ENCODE results near the gene ZNRD2.
A peak's percentile ranks its signal among the peaks of the same experiment; 100 is the strongest.

The ZNRD2 gene

DNA sequence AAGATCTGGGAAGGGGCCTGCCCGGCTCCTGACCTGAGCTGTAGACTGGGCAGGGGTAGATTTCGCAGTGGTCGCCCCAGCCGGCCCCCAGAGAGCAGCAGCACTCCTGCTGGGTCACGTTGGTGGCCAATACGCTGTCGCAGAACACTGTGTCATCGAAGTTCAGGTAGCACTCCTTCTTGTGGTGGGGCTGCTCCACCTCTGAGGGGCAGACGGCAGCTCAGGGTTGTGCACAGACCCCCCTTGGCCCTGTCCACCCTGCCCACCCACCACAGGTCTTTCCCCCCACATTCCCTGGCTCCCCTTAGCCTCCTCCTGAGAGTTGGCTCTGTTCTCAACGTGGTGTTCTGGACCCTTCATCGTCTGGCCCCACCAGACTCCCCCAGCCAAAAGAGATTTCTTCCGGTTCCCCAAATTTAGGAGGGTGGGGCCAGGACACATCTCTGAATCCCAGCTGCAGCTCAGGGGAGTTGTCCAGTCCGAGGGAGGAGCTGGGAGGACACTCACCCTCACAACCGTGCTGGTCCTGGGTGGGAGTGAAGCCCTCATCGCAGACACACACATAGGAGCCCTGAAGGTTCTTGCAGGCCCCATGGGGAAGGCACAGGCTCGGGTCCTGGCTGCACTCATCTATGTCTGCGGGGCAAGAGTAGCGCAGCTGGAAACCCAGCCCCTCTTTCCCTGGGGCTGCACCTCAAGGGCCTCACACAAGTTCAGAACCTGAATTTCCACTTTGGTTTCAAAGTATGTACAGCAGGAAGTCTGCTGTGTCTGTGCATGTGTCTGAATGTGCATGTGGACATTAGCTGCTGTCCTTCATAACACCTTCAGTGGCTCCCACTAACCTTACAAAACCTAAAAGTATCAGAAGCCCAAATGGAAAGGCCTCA, 28.9 kb upstream of the ZNRD2 start:
- peak overlapping the region; percentile 89 for H2AFZ ChIP-seq (ENCODE audit: low read depth)
- peak overlapping the region; percentile 55; the same call in 1 of the 2 replicates for H3K9ac ChIP-seq
- H3K79me2 ChIP-seq (ENCODE audit: insufficient read depth, low read depth) = no peaks in the 10 kb centered on the region
- H3K4me2 ChIP-seq = peak overlapping the region; percentile 81
- peaks cover 19% of the 10 kb centered on the region for H3K4me1 ChIP-seq (ENCODE audit: low read depth, poor library complexity, severe bottlenecking)
- H4K20me1 ChIP-seq (ENCODE audit: insufficient read depth) = no peaks in the 10 kb centered on the region
- H3K4me3 ChIP-seq (IDR thresholded peaks at IDR 0.05; ENCODE audit: insufficient read depth, low read depth, low read length) = no peak overlapping the region
- peak overlapping the region; percentile 53; the same call in 1 of the 2 replicates for H3K27ac ChIP-seq
- H3K27me3 ChIP-seq (ENCODE audit: insufficient read depth, low read depth) = no peaks in the 10 kb centered on the region
- TF ChIP-seq, protein P1, sequence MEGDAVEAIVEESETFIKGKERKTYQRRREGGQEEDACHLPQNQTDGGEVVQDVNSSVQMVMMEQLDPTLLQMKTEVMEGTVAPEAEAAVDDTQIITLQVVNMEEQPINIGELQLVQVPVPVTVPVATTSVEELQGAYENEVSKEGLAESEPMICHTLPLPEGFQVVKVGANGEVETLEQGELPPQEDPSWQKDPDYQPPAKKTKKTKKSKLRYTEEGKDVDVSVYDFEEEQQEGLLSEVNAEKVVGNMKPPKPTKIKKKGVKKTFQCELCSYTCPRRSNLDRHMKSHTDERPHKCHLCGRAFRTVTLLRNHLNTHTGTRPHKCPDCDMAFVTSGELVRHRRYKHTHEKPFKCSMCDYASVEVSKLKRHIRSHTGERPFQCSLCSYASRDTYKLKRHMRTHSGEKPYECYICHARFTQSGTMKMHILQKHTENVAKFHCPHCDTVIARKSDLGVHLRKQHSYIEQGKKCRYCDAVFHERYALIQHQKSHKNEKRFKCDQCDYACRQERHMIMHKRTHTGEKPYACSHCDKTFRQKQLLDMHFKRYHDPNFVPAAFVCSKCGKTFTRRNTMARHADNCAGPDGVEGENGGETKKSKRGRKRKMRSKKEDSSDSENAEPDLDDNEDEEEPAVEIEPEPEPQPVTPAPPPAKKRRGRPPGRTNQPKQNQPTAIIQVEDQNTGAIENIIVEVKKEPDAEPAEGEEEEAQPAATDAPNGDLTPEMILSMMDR (conservative IDR thresholded peaks at IDR 0.05; ENCODE audit: low read depth, low read length) = peak; percentile 25; the same call in 1 of the 2 replicates
- H3K36me3 ChIP-seq (ENCODE audit: insufficient read depth) = no peaks in the 10 kb centered on the region

DNA sequence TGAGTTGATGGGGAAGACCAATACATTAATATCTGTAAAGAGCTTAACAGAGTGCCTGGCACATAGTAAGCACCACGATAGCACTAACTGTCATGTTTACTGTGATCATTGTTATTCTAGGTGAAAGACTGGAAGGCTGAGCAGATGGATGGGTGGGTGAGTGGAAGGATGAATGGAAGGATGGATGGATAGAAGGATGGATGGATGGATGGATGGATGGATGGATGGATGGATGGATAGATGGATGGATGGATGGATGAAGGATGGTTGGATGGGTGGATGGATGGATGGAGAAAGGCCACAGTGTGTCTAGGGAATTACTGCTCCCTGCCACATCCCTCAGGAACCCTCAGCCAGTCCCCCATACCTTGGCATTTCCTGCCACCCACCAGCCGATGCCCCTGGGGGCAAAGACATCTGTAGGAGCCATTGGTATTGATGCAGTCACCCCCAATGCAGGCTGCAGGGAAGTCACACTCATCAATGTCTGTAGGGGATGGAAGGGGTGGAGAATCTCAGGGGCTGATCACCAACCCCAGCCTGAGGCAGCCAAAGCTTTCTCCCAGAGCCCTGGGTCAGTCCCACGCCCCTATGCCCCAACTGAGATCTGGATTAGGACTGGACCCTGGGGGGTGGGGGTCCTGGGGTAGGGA, 27.4 kb upstream of the ZNRD2 start:
- no peak overlapping the region for H2AFZ ChIP-seq (ENCODE audit: low read depth)
- no peak overlapping the region for H3K9ac ChIP-seq
- no peak overlapping the region for H3K4me2 ChIP-seq
- no peaks in the 10 kb centered on the region for H3K36me3 ChIP-seq (ENCODE audit: insufficient read depth)
- H3K79me2 ChIP-seq (ENCODE audit: insufficient read depth, low read depth) = no peaks in the 10 kb centered on the region
- no peak overlapping the region for H3K4me3 ChIP-seq (IDR thresholded peaks at IDR 0.05; ENCODE audit: insufficient read depth, low read depth, low read length)
- H3K4me1 ChIP-seq (ENCODE audit: low read depth, poor library complexity, severe bottlenecking) = peaks cover 8% of the 10 kb centered on the region
- no peaks in the 10 kb centered on the region for H4K20me1 ChIP-seq (ENCODE audit: insufficient read depth)
- H3K27ac ChIP-seq = no peak overlapping the region
- H3K27me3 ChIP-seq (ENCODE audit: insufficient read depth, low read depth) = no peaks in the 10 kb centered on the region
- TF ChIP-seq, protein P1 (conservative IDR thresholded peaks at IDR 0.05; ENCODE audit: low read depth, low read length) = no peak

DNA sequence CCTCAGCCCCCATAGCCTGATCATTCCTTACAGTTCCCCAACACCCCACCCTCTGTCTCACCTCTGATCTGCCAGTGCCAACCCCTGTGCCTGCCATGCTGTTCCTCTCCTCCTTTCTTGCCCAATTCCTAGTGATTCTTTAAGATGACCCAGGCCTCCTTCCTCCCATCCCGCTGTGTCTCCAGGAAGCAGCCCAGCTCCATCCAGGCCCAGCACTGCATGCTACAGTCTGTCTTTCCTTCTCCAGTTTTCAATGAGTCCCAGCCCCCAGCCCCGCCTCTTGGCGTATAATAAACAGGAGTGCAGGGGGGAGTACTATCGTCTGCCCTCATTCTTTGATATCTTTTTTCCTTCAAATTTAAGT, 24.4 kb upstream of the ZNRD2 start:
- no peak overlapping the region for H3K9ac ChIP-seq
- H3K4me1 ChIP-seq (ENCODE audit: low read depth, poor library complexity, severe bottlenecking) = peaks cover 17% of the 10 kb centered on the region
- no peaks in the 10 kb centered on the region for H3K27me3 ChIP-seq (ENCODE audit: insufficient read depth, low read depth)
- H3K27ac ChIP-seq = no peak overlapping the region
- no peaks in the 10 kb centered on the region for H3K79me2 ChIP-seq (ENCODE audit: insufficient read depth, low read depth)
- H3K4me3 ChIP-seq (IDR thresholded peaks at IDR 0.05; ENCODE audit: insufficient read depth, low read depth, low read length) = no peak overlapping the region
- no peaks in the 10 kb centered on the region for H3K36me3 ChIP-seq (ENCODE audit: insufficient read depth)
- H3K4me2 ChIP-seq = peak overlapping the region; percentile 33; the same call in 1 of the 2 replicates
- H4K20me1 ChIP-seq (ENCODE audit: insufficient read depth) = no peaks in the 10 kb centered on the region
- TF ChIP-seq, protein P1 (conservative IDR thresholded peaks at IDR 0.05; ENCODE audit: low read depth, low read length) = no peak
- no peak overlapping the region for H2AFZ ChIP-seq (ENCODE audit: low read depth)

DNA sequence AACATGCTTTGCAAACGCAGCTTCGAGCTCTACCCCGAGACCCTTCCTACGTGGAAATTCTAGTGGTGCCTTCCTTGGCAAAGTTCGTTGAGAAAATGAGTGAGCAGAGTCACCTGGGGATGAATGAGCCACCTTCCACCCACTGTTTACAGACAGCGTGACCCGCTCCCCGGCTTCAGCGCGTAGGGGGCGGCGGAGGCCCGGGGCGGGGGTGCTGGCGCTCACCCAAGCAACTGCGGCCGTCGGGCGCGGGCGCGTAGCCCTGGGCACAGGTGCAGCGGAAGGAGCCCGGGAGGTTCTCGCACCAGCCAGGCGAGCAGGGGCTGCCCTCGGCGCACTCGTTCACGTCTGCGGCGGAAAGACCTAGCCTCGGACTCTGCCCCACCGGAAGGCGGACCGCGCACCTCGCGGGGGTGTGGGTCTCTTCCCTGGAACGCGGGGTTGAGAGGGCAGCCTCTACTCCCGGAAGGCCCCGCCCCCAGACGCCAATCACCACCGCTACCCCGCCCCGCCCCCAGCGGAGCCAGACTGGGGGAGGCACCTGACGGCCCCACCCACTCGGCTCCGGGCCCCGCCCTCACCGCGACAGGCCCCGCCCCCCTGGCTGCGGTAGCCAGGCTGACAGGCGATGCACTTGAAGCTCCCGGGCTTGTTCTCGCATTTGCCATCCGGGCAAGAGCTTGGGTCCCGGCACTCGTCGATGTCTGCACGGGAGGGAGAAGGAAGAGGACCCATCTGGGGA, 23.9 kb upstream of the ZNRD2 start:
- Histone ChIP-seq H2AFZ (ENCODE audit: low read depth) (no peak overlapping the region; the same call in 1 of the 2 replicates), H3K79me2 (ENCODE audit: insufficient read depth, low read depth) (no peaks in the 10 kb centered on the region), H3K4me1 (ENCODE audit: low read depth, poor library complexity, severe bottlenecking) (peaks cover 19% of the 10 kb centered on the region), H3K4me3 (IDR thresholded peaks at IDR 0.05; ENCODE audit: insufficient read depth, low read depth, low read length) (no peak overlapping the region), H3K27me3 (ENCODE audit: insufficient read depth, low read depth) (no peaks in the 10 kb centered on the region), H3K27ac (no peak overlapping the region), H3K36me3 (ENCODE audit: insufficient read depth) (no peaks in the 10 kb centered on the region), H4K20me1 (ENCODE audit: insufficient read depth) (no peaks in the 10 kb centered on the region), H3K9ac (no peak overlapping the region), H3K4me2 (peak overlapping the region; percentile 33; the same call in 1 of the 2 replicates)
- TF ChIP-seq, protein P1 (conservative IDR thresholded peaks at IDR 0.05; ENCODE audit: low read depth, low read length) = no peak

Measured in KMS-11 (cell line).